Measurements from ENCODE around the gene STYXL1. TPM values are rescaled to one million over a fixed set of nuclear protein-coding genes. Genes with fewer than 3 reads are reported as not detected.
"Not testable (repeated sequence)": the region's sequence is repeated elsewhere in the genome, so short reads cannot be mapped to it uniquely, and the experiment has no call there.

The STYXL1 gene
- total RNA-seq, 2 donors from 2014 or later: 69.8 to 72.0 TPM

GRCh38 chr7:76008156-76008687, 39.6 kb downstream of the STYXL1 start:
- Mint-ChIP-seq H3K9me3 (no peaks in the 10 kb centered on the region), H3K27ac (peak overlapping the region; percentile 53), H3K4me1 (no peaks in the 10 kb centered on the region), H3K4me3 (no peak overlapping the region), H3K27me3 (ENCODE audit: insufficient read depth) (no peaks in the 10 kb centered on the region), H3K36me3 (ENCODE audit: low read depth) (peaks cover 46% of the 10 kb centered on the region)
- Histone ChIP-seq H3K4me1 (ENCODE audit: control insufficient read depth, insufficient read depth, low read length) (no peaks in the 10 kb centered on the region), H3K9ac (ENCODE audit: extremely low read depth, low read length, poor library complexity, severe bottlenecking) (no peak overlapping the region), H3K27me3 (ENCODE audit: control insufficient read depth, insufficient read depth, low read length, poor library complexity, severe bottlenecking) (no peaks in the 10 kb centered on the region), H3K36me3 (ENCODE audit: control insufficient read depth, insufficient read depth, low read length) (peaks cover 32% of the 10 kb centered on the region), H3K4me3 (ENCODE audit: low read length) (no peak overlapping the region), H3K9me3 (ENCODE audit: control insufficient read depth, low read length) (no peaks in the 10 kb centered on the region), H3K27ac (ENCODE audit: low read depth, low read length) (no peak overlapping the region)
- 76 to 91% methylated on average over 4 to 8 of the region's 8 CpGs for WGBS, 2 experiments (ENCODE audit: insufficient coverage in 1 of 2, insufficient read length in 1 of 2)
- DNase-seq: no peak
- no peak for TF ChIP-seq CTCF (conservative IDR thresholded peaks at IDR 0.05)

- H3K9ac ChIP-seq (ENCODE audit: extremely low read depth, low read length, poor library complexity, severe bottlenecking); H3K4me3 Mint-ChIP-seq; H3K27ac Mint-ChIP-seq; H3K4me1 ChIP-seq (ENCODE audit: control insufficient read depth, insufficient read depth, low read length); H3K4me3 ChIP-seq (ENCODE audit: low read length); H3K27me3 ChIP-seq (ENCODE audit: control insufficient read depth, insufficient read depth, low read length, poor library complexity, severe bottlenecking); DNase-seq; H3K9me3 Mint-ChIP-seq; H3K27me3 Mint-ChIP-seq (ENCODE audit: insufficient read depth); H3K9me3 ChIP-seq (ENCODE audit: control insufficient read depth, low read length); H3K27ac ChIP-seq (ENCODE audit: low read depth, low read length); H3K4me1 Mint-ChIP-seq: not testable (repeated sequence)
- WGBS, 2 experiments (ENCODE audit: insufficient coverage in 1 of 2, insufficient read length in 1 of 2): 82 to 98% methylated on average over 2 of the region's 4 CpGs
- peaks cover 44% of the 10 kb centered on the region for H3K36me3 Mint-ChIP-seq (ENCODE audit: low read depth)
- H3K36me3 ChIP-seq (ENCODE audit: control insufficient read depth, insufficient read depth, low read length): peaks cover 36% of the 10 kb centered on the region
Observed at GRCh38 chr7:76005004-76005403, 42.8 kb downstream of the STYXL1 start.

GRCh38 chr7:76003351-76003750, 44.4 kb downstream of the STYXL1 start:
- DNase-seq: no peak
- no peaks in the 10 kb centered on the region for H3K9me3 ChIP-seq (ENCODE audit: control insufficient read depth, low read length)
- no peaks in the 10 kb centered on the region for H3K27me3 ChIP-seq (ENCODE audit: control insufficient read depth, insufficient read depth, low read length, poor library complexity, severe bottlenecking)
- no peaks in the 10 kb centered on the region for H3K27me3 Mint-ChIP-seq (ENCODE audit: insufficient read depth)
- no peak overlapping the region for H3K27ac ChIP-seq (ENCODE audit: low read depth, low read length)
- H3K9me3 Mint-ChIP-seq: no peaks in the 10 kb centered on the region
- H3K36me3 ChIP-seq (ENCODE audit: control insufficient read depth, insufficient read depth, low read length): peaks cover 36% of the 10 kb centered on the region
- H3K4me3 ChIP-seq (ENCODE audit: low read length): no peak overlapping the region
- peaks cover 49% of the 10 kb centered on the region for H3K36me3 Mint-ChIP-seq (ENCODE audit: low read depth)
- no peak overlapping the region for H3K9ac ChIP-seq (ENCODE audit: extremely low read depth, low read length, poor library complexity, severe bottlenecking)
- no peaks in the 10 kb centered on the region for H3K4me1 ChIP-seq (ENCODE audit: control insufficient read depth, insufficient read depth, low read length)
- H3K4me3 Mint-ChIP-seq: no peak overlapping the region
- H3K4me1 Mint-ChIP-seq: no peaks in the 10 kb centered on the region
- 95 to 96% methylated on average over 8 to 10 of the region's 10 CpGs for WGBS, 2 experiments (ENCODE audit: insufficient coverage in 1 of 2, insufficient read length in 1 of 2)
- no peak for TF ChIP-seq CTCF (conservative IDR thresholded peaks at IDR 0.05)
- no peak overlapping the region for H3K27ac Mint-ChIP-seq

- H3K36me3 Mint-ChIP-seq (ENCODE audit: low read depth): peaks cover 49% of the 10 kb centered on the region
- Histone ChIP-seq H3K4me1 (ENCODE audit: control insufficient read depth, insufficient read depth, low read length) (no peaks in the 10 kb centered on the region), H3K36me3 (ENCODE audit: control insufficient read depth, insufficient read depth, low read length) (peaks cover 36% of the 10 kb centered on the region), H3K9ac (ENCODE audit: extremely low read depth, low read length, poor library complexity, severe bottlenecking) (no peak overlapping the region), H3K9me3 (ENCODE audit: control insufficient read depth, low read length) (no peaks in the 10 kb centered on the region), H3K4me3 (ENCODE audit: low read length) (no peak overlapping the region), H3K27ac (ENCODE audit: low read depth, low read length) (no peak overlapping the region), H3K27me3 (ENCODE audit: control insufficient read depth, insufficient read depth, low read length, poor library complexity, severe bottlenecking) (no peaks in the 10 kb centered on the region)
- no peak overlapping the region for H3K4me3 Mint-ChIP-seq
- no peaks in the 10 kb centered on the region for H3K27me3 Mint-ChIP-seq (ENCODE audit: insufficient read depth)
- no peak overlapping the region for H3K27ac Mint-ChIP-seq
- no peaks in the 10 kb centered on the region for H3K9me3 Mint-ChIP-seq
- no peak for DNase-seq
- no peak for TF ChIP-seq CTCF (conservative IDR thresholded peaks at IDR 0.05)
- 92 to 100% methylated on average over 2 to 3 of the region's 3 CpGs for WGBS, 2 experiments (ENCODE audit: insufficient coverage in 1 of 2, insufficient read length in 1 of 2)
- H3K4me1 Mint-ChIP-seq: no peaks in the 10 kb centered on the region
Observed at GRCh38 chr7:76002822-76003221, 45.0 kb downstream of the STYXL1 start.
